Dermis microvascular lymphatic vessel endothelial cell (primary cell): ENCODE measurements around the gene LGALS8. TPM values are rescaled to one million over a fixed set of nuclear protein-coding genes. Genes with fewer than 3 reads are reported as not detected.

Experiments used
- DNase-seq, 2 donors: peaks; one replicate each; pipeline versions ENCODE4 v3.0.0 to v3.0.0-alpha.2; 2010; ENCODE audit warnings: low read depth in 2 of 2
- total RNA-seq: library from RNA; depleted of rRNA; stranded (reverse); fragments of >200 nt; gene quantifications from 2 replicates; pipeline ENCODE4 v1.2.1, GENCODE V29; 2014

LGALS8 gene
- total RNA-seq, 1 donor from 2014 or later, result 127 TPM

DNA sequence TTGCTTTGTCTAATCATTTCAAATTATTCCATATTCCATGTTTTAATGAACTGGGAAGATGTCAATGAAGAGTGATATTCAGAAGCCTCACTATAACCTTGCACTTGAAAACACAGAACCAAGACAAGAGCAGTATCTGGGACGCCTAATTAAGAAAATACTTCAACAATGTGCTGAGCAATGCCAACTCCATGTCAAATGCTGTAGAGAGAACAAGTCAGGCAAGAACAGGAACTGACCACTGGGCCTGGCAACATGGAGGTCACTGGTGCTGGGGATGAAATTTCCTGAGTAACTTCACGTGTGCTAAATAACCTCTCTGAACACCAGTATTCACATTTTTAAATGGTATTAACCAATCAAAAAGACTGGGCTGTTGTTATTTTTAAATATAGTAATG, 57.7 kb downstream of the LGALS8 start:
- DNase-seq, result no peak

DNA sequence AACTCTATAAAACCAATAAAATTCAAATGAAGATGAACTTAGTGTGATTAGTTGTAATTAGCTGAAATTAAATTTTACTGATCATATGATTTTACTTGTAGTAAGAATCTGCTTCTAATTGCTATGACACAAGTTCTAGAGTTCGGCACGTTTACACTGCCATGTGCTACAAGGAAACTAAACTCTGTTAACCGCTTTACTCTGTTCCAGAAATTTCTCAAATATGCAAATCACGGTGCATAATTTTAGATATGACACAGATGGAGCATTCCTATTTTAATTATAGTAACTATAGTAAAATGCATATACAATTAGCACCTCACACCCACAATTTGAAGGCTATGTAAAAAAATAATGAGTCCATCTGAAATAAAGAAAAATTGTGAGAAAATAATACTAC, 65.7 kb downstream of the LGALS8 start:
- DNase-seq, result no peak

DNA sequence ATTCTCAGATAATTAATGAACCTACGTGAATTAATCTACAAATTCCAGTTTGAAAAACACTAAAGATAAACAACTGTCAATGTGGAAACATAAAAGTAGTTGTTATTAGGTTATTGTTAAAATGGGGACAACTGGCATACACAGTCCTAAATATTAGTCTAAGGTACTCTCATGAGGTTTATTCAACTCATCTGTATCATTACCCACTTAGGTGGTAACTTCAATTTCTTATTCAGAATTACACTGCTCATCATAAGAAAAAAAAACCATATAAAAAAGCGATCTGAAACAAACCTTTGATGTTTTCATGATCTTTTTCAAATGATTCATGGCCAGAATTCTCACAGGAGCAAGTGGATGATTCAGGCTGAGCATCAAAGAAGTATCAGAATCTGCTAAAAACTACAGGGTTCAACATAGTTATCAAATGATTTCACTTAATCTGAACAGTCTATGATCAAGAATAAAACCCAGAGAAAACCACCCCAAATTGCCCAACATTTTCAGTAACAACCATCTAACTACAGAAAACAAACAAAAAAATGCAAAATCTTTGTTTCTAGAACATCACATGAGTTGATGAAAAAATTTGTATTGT, 66.9 kb downstream of the LGALS8 start:
- no peak for DNase-seq

DNA sequence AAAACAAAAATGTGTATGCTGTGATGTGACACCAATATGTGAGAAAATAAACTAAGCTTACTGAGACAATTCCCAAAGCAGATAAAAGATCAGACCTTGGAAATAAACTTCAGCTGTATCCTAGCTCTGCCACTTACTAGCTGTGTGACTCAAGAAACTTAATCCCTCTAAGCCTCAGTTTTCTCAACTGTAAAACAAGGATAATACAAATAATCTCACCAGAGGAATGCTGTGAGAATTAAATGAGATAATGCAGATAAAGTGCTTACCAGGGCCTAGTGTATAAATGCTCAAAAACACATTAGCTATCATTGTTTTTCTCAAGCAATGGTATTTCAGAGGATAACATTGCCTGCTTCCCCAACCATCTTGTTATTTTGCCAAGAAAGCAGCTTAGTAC, 78.4 kb downstream of the LGALS8 start:
- DNase-seq, result no peak

Other genes with a start within 250 kb of the LGALS8 start
- gene ERO1B, start 242.0 kb upstream of the LGALS8 start, total RNA-seq, result 3.7 and 4.0 TPM in 2 replicates
- gene EDARADD, start 129.7 kb upstream of the LGALS8 start, total RNA-seq, result under 0.01 TPM in 2 replicates
- gene HEATR1, start 80.5 kb downstream of the LGALS8 start, total RNA-seq, result 21.6 and 22.0 TPM in 2 replicates
- gene ACTN2, start 162.5 kb downstream of the LGALS8 start, total RNA-seq, result 0.13 TPM in 1 of 2 replicates, not detected in the other